C4-2B (cell line): Measurements from ENCODE around the gene RAB3B.

Experiments
- H3K27ac ChIP-seq: fragments of 450-650 bp; 2 replicates; pipeline ENCODE4 v1.5.1; 2017
- CTCF ChIP-seq: fragments of 450-650 bp; conservative IDR thresholded peaks from 2 replicates; pipeline ENCODE4 v1.5.1; 2017; ENCODE audit warnings: mild to moderate bottlenecking
- ZFX ChIP-seq: fragments of 450-650 bp; IDR thresholded peaks from 2 replicates; pipeline ENCODE4 v1.6.1; 2017

Gene RAB3B

GRCh38 chr1:51858892-51859291 lies 131.6 kb downstream of the RAB3B start:
- TF ChIP-seq CTCF (no peak), ZFX (no peak)
- H3K27ac ChIP-seq = no peak overlapping the region
